Measurements from ENCODE around the gene MICAL3. TPM values are rescaled to one million over a fixed set of nuclear protein-coding genes. Genes with fewer than 3 reads are reported as not detected.

Gene MICAL3
- total and polyA plus RNA-seq, 2 of the 8 experiments (the other 6 are each of a cell fraction or from before 2014, with no cell fraction given), result 8.3 to 41.8 TPM

GRCh38 chr22:17807578-17808410, 216.6 kb downstream of the MICAL3 start:
- H4K20me1 ChIP-seq (replicated peaks in 1 of 2; ENCODE audit: control insufficient read depth in 1 of 2, insufficient read depth in 2 of 2, low read length in 2 of 2), result peaks cover 0 to 2% of the 10 kb centered on the region in 2 experiments
- H3K79me2 ChIP-seq (ENCODE audit: control insufficient read depth in 1 of 2, insufficient read depth in 2 of 2, low read length in 2 of 2), result no peaks in the 10 kb centered on the region
- ChIA-PET POLR2A (ENCODE audit: partially characterized antibody) (no interaction called here), CTCF (ENCODE audit: partially characterized antibody) (interaction anchor here (4.1 kb wide), 1 partner anchor 20 kb away, joined by 22 read pairs; no protein-coding TSS in a partner anchor)
- no peaks in the 10 kb centered on the region for H3K9me3 ChIP-seq (ENCODE audit: insufficient read depth in 2 of 2, low read depth in 1 of 2, low read length in 1 of 2)
- peaks cover 0 to 3% (median 0%) of the 10 kb centered on the region in 4 experiments; a peak in 3 of 7 replicates for H3K4me1 ChIP-seq (replicated peaks in 1 of 4; ENCODE audit: control insufficient read depth in 3 of 4, insufficient read depth in 4 of 4, low read length in 3 of 4)
- H3K56ac ChIP-seq (replicated peaks; ENCODE audit: insufficient read length, low read depth, low read length), result no peak overlapping the region
- H2BK20ac ChIP-seq (ENCODE audit: low read length), result no peak overlapping the region
- H3K4me3 ChIP-seq (ENCODE audit: extremely low read depth in 1 of 4, insufficient read depth in 2 of 4, low read depth in 3 of 4, low read length in 4 of 4), result no peak overlapping the region
- FAIRE-seq (no peak), DNase-seq (ENCODE audit: low read depth in 1 of 2, low spot score in 2 of 2) (no peak)
- peaks cover 0 to 7% (median 0%) of the 10 kb centered on the region in 4 experiments; a peak in 3 of 8 replicates for H3K36me3 ChIP-seq (ENCODE audit: control insufficient read depth in 2 of 4, insufficient read depth in 4 of 4, low read length in 3 of 4)
- H2BK15ac ChIP-seq (ENCODE audit: low read length), result no peak overlapping the region
- H4K5ac ChIP-seq (ENCODE audit: insufficient read length, low read depth, low read length), result no peak overlapping the region
- H3K27me3 ChIP-seq (replicated peaks in 1 of 4; ENCODE audit: control insufficient read depth in 3 of 4, extremely low read depth in 1 of 4, insufficient read depth in 3 of 4, low read length in 3 of 4), result no peaks in the 10 kb centered on the region
- no peaks in the 10 kb centered on the region for H3K23me2 ChIP-seq (ENCODE audit: low read depth, low read length)
- H3K9ac ChIP-seq (replicated peaks in 1 of 4; ENCODE audit: extremely low read depth in 1 of 4, low read depth in 3 of 4, low read length in 3 of 4), result no peak overlapping the region
- no peak overlapping the region for H3K23ac ChIP-seq (ENCODE audit: insufficient read length)
- H3K4me2 ChIP-seq (ENCODE audit: insufficient read depth in 1 of 2, low read depth in 2 of 2, low read length in 2 of 2), result no peak overlapping the region
- H3K18ac ChIP-seq (ENCODE audit: extremely low read depth, low read length), result no peak overlapping the region
- H2BK120ac ChIP-seq (replicated peaks; ENCODE audit: low read depth, low read length), result no peak overlapping the region
- H4K91ac ChIP-seq (replicated peaks; ENCODE audit: insufficient read length, low read length), result no peak overlapping the region
- TF ChIP-seq FOSL1 (IDR thresholded peaks at IDR 0.05; ENCODE audit: insufficient read depth, low read depth, low read length) (no peak), TEAD4 (IDR thresholded peaks at IDR 0.05; ENCODE audit: low read depth, low read length) (peak; percentile 29; the same call in 1 of the 2 replicates)
- WGBS, 2 experiments (ENCODE audit: extremely low coverage in 1 of 2, insufficient coverage in 1 of 2, insufficient read length in 1 of 2, insufficient replicate concordance in 2 of 2, low coverage in 1 of 2, low lambda C conversion rate in 2 of 2, missing lambda C conversion rate in 1 of 2), result 90% methylated on average over 18 of the region's 18 CpGs; no CpG with 5 or more reads in 1 of the 2 experiments
- no peak overlapping the region for H3K14ac ChIP-seq (ENCODE audit: insufficient read length)
- H2AFZ ChIP-seq (ENCODE audit: low read length), result no peak overlapping the region
- H3K27ac ChIP-seq (ENCODE audit: low read depth, low read length), result no peak overlapping the region
- no peak overlapping the region for H4K8ac ChIP-seq (ENCODE audit: extremely low read depth, insufficient read depth, low read length)
- H3K79me1 ChIP-seq (ENCODE audit: low read depth, low read length), result no peaks in the 10 kb centered on the region
- no peak overlapping the region for H2BK5ac ChIP-seq (ENCODE audit: low read depth, low read length)
- no peak overlapping the region for H3K4ac ChIP-seq (replicated peaks; ENCODE audit: insufficient read length, low read depth, low read length)
- no peak overlapping the region for H2AK5ac ChIP-seq (ENCODE audit: low read depth, low read length)
- H2BK12ac ChIP-seq (ENCODE audit: low read depth, low read length), result no peak overlapping the region
